OCI-LY7 (cell line): Measurements from ENCODE around the gene SETD4. TPM values are rescaled to one million over a fixed set of nuclear protein-coding genes. Genes with fewer than 3 reads are reported as not detected.

Experiments used
- BruUV-seq: library from RNA; stranded (reverse); fragments of 400-500 nt; replicated peaks from 2 replicates; lab custom pipeline; 2021; lab: Mats Ljungman, UMichigan
- CTCF ChIA-PET: fragments of 300-600 bp; sonication (Branson Sonifier 250); formaldehyde crosslinking; loops from one replicate; lab custom pipeline; 2022; ENCODE audit warnings: antibody characterized with exemption; ENCODE audit not compliant: unreplicated experiment; lab: Charles Lee
- POLR2A ChIA-PET: fragments of 300-600 bp; sonication (Branson Sonifier 250); formaldehyde crosslinking; loops from one replicate; lab custom pipeline; 2022; ENCODE audit warnings: antibody characterized with exemption; lab: Charles Lee
- DNase-seq: peaks from one replicate; pipeline ENCODE4 v3.0.0-alpha.2; 2015; ENCODE audit warnings: low spot score
- H2AFZ ChIP-seq: fragments of 200-600 bp; sonication (generic), shearing (Covaris generic); 2 replicates; pipeline ENCODE4 v1.6.1; 2014; ENCODE audit warnings: mild to moderate bottlenecking, antibody characterized with exemption, low read length, moderate library complexity
- H3K27ac ChIP-seq: fragments of 200-600 bp; sonication (generic); 2 replicates; pipeline ENCODE4 v1.5.1; 2014; ENCODE audit warnings: mixed run types, low read depth, mild to moderate bottlenecking, moderate library complexity, low read length, inconsistent platforms; ENCODE audit not compliant: poor library complexity, severe bottlenecking
- H3K36me3 ChIP-seq: fragments of 200-600 bp; sonication (generic); 2 replicates; pipeline ENCODE4 v1.6.1; 2014; ENCODE audit warnings: mild to moderate bottlenecking, antibody characterized with exemption, low read length, moderate library complexity, mixed read lengths; ENCODE audit not compliant: insufficient read depth
- H3K4me1 ChIP-seq: fragments of 200-600 bp; sonication (generic); 2 replicates; pipeline ENCODE4 v1.5.1; 2014; ENCODE audit warnings: mild to moderate bottlenecking, low read length; ENCODE audit not compliant: insufficient read depth, poor library complexity, severe bottlenecking
- H3K4me2 ChIP-seq: fragments of 200-600 bp; sonication (generic); 2 replicates; pipeline ENCODE4 v1.6.1; 2014; ENCODE audit warnings: mild to moderate bottlenecking, low read length
- H3K4me3 ChIP-seq: fragments of 200-600 bp; sonication (generic); 2 replicates; pipeline ENCODE4 v1.5.1; 2014; ENCODE audit warnings: mild to moderate bottlenecking, low read depth, low read length; ENCODE audit not compliant: poor library complexity, severe bottlenecking
- H3K79me2 ChIP-seq: fragments of 200-600 bp; sonication (generic); 2 replicates; pipeline ENCODE4 v1.6.1; 2016; ENCODE audit warnings: low read depth, mild to moderate bottlenecking, low read length, moderate library complexity, mixed read lengths; ENCODE audit not compliant: insufficient read depth
- H3K9me2 ChIP-seq: fragments of 200-600 bp; sonication (generic); 2 replicates; pipeline ENCODE4 v1.6.1; 2016; ENCODE audit warnings: mild to moderate bottlenecking, low read length, mixed read lengths; ENCODE audit not compliant: insufficient read depth
- H3K9me3 ChIP-seq: fragments of 200-600 bp; sonication (generic); 2 replicates; pipeline ENCODE4 v1.6.1; 2014; ENCODE audit warnings: mild to moderate bottlenecking, mixed run types, low read length, mixed read lengths
- H4K20me1 ChIP-seq: fragments of 200-600 bp; sonication (generic); 2 replicates; pipeline ENCODE4 v1.6.1; 2014; ENCODE audit warnings: mild to moderate bottlenecking, antibody characterized with exemption, low read length, moderate library complexity, mixed read lengths; ENCODE audit not compliant: insufficient read depth
- CTCF ChIP-seq: fragments of 200-600 bp; sonication (generic); conservative IDR thresholded peaks from 2 replicates; pipeline ENCODE4 v1.5.1; 2014; ENCODE audit warnings: mild to moderate bottlenecking, antibody characterized with exemption, low read length, moderate library complexity, mixed read lengths
- EZH2phosphoT487 ChIP-seq: fragments of 200-600 bp; sonication (generic); IDR thresholded peaks from 2 replicates; pipeline ENCODE4 v1.6.1; 2018; ENCODE audit warnings: low read depth, borderline replicate concordance, mild to moderate bottlenecking, mixed run types, antibody characterized with exemption, low read length, moderate library complexity, mixed read lengths
- intact Hi-C: fragments of 100-400 bp; cut with micrococcal nuclease; formaldehyde crosslinking; loops from one replicate; pipeline ENCODE4 v1.10.0; 2022; ENCODE audit not compliant: unreplicated experiment
- total RNA-seq, 2 experiments: library from RNA; depleted of rRNA in 1 of 2; stranded (reverse); fragments of >200 nt in 1 of 2; shearing (Covaris generic) in 1 of 2; gene quantifications; 2 replicates each; pipeline ENCODE4 v1.2.3, GENCODE V29; 2014 to 2022

SETD4 gene
- total RNA-seq, 2 experiments from 2014 or later = 19.1 to 28.1 TPM

DNA sequence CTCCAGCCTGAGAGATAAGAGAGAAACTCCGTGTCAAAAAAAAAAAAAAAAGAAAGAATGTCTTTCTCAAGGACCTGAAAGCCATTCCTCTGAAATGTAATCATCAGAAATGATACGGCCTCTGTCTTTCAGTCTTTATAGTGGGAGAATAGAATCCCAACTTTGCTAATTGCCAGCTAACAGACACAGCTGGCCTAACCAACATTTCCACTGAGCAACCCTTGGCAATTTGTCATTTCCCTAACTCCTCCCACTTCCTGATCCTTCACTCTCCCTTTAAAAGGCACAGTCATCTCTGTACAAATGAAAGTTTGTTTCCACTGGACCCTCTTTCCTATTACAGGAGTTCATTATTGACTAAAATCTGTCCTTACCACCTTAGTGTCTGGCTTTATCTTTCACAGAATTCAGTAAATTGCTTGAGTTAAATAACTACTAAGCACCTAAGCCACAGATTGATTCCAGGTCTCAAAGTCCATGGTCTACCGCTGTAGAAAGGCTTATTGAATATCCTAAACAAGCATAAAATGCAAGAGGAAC lies 5.2 kb upstream of the SETD4 start:
- intact Hi-C loops = no loop called here
- Histone ChIP-seq H3K4me3 (no peak overlapping the region), H3K9me2 (no peaks in the 10 kb centered on the region), H3K9me3 (peaks cover 21% of the 10 kb centered on the region), H3K27ac (no peak overlapping the region), H3K36me3 (peaks cover 5% of the 10 kb centered on the region; the same call in 1 of the 2 replicates), H2AFZ (peak overlapping the region; percentile 45; the same call in 1 of the 2 replicates), H3K4me2 (no peak overlapping the region), H4K20me1 (no peaks in the 10 kb centered on the region), H3K4me1 (peaks cover 15% of the 10 kb centered on the region), H3K79me2 (no peaks in the 10 kb centered on the region)
- TF ChIP-seq EZH2phosphoT487 (no peak), CTCF (no peak)
- no TSS peak for BruUV-seq
- ChIA-PET POLR2A (no interaction called here), CTCF (no interaction called here)
- DNase-seq = no peak

GRCh38 chr21:36064085-36064460 lies 3.7 kb upstream of the SETD4 start:
- H3K79me2 ChIP-seq = peaks cover 4% of the 10 kb centered on the region; the same call in 1 of the 2 replicates
- H3K36me3 ChIP-seq = peaks cover 3% of the 10 kb centered on the region; the same call in 1 of the 2 replicates
- H3K9me3 ChIP-seq = peaks cover 15% of the 10 kb centered on the region
- no peak overlapping the region for H2AFZ ChIP-seq
- intact Hi-C loops = no loop called here
- CTCF ChIA-PET = no interaction called here
- DNase-seq = no peak
- H3K9me2 ChIP-seq = no peaks in the 10 kb centered on the region
- BruUV-seq = no TSS peak
- H3K4me1 ChIP-seq = peaks cover 13% of the 10 kb centered on the region
- no peak overlapping the region for H3K4me3 ChIP-seq
- no peak overlapping the region for H3K4me2 ChIP-seq
- no peaks in the 10 kb centered on the region for H4K20me1 ChIP-seq
- H3K27ac ChIP-seq = no peak overlapping the region
- TF ChIP-seq CTCF = no peak
- no peak for TF ChIP-seq EZH2phosphoT487
- POLR2A ChIA-PET = interaction anchor here (0.7 to 1.0 kb wide), 2 partner anchors 14 to 61 kb away, joined by 3 to 4 read pairs; no protein-coding TSS in a partner anchor

GRCh38 chr21:36063375-36064084 lies 3.2 kb upstream of the SETD4 start:
- H4K20me1 ChIP-seq = no peaks in the 10 kb centered on the region
- no peak overlapping the region for H2AFZ ChIP-seq
- H3K4me3 ChIP-seq = no peak overlapping the region
- no peak overlapping the region for H3K4me2 ChIP-seq
- intact Hi-C loops = no loop called here
- peaks cover 11% of the 10 kb centered on the region for H3K9me3 ChIP-seq
- CTCF ChIA-PET = no interaction called here
- peaks cover 18% of the 10 kb centered on the region for H3K4me1 ChIP-seq
- BruUV-seq = no TSS peak
- H3K27ac ChIP-seq = no peak overlapping the region
- TF ChIP-seq EZH2phosphoT487 = no peak
- no peak for TF ChIP-seq CTCF
- peaks cover 5% of the 10 kb centered on the region; the same call in 1 of the 2 replicates for H3K36me3 ChIP-seq
- H3K79me2 ChIP-seq = peaks cover 9% of the 10 kb centered on the region
- H3K9me2 ChIP-seq = no peaks in the 10 kb centered on the region
- no peak for DNase-seq
- POLR2A ChIA-PET = interaction anchor here (1.0 kb wide), 1 partner anchor 13 kb away, joined by 4 read pairs; no protein-coding TSS in a partner anchor
